GM12801 (cell line): Measurements from ENCODE around the gene THOP1.

ENCODE experiments used
- CTCF ChIP-seq: IDR thresholded peaks from one replicate; pipeline ENCODE4 v1.5.1; 2011; ENCODE audit warnings: control low read depth; ENCODE audit not compliant: insufficient read length; ENCODE audit errors: extremely low read depth

Gene THOP1

GRCh38 chr19:2785244-2785997, at the start of gene THOP1:
TSS of gene THOP1 (plus strand) at chr19:2785503. CDS start at chr19:2785663, 160 bp downstream.
- TF ChIP-seq CTCF: no peak

GRCh38 chr19:2736550-2737190, 48.6 kb upstream of the THOP1 start:
- TF ChIP-seq CTCF: no peak

GRCh38 chr19:2739602-2740313, 45.5 kb upstream of the THOP1 start, which contains the start of gene SLC39A3:
TSS of gene SLC39A3 (minus strand) at chr19:2740017. CDS start at chr19:2737257, 2,760 bp downstream.
- TF ChIP-seq CTCF: no peak

- TF ChIP-seq CTCF: no peak
Measured at GRCh38 chr19:2740314-2740656, 45.0 kb upstream of the THOP1 start.

GRCh38 chr19:2743099-2743498, 42.2 kb upstream of the THOP1 start:
- TF ChIP-seq CTCF: no peak

- no peak for TF ChIP-seq CTCF
Measured at GRCh38 chr19:2744113-2744512, 41.2 kb upstream of the THOP1 start.

- TF ChIP-seq CTCF: no peak
Measured at GRCh38 chr19:2747349-2747748, 38.0 kb upstream of the THOP1 start.
